ENCODE data around the gene MED16.
"Not testable (repeated sequence)": the region's sequence is repeated elsewhere in the genome, so short reads cannot be mapped to it uniquely, and the experiment has no call there.

MED16 gene

DNA sequence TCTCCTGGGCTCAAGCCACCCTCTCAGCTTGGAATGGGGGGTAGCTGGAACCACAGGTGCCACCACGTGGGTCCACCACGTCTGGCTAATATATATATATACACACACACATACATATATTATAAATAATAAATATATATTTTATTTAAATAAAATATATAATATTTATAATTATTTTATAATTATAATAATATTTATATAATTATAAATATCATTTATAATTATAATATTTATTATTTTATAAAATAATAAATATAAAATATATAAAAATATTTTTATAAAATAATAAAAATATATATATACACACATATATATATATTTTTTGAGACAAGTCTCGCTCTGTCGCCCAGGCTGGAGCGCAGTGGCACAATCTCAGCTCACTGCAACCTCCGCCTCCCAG is 38.4 kb downstream of the MED16 start:
- DNase-seq (ENCODE audit: low spot score), result no peak

DNA sequence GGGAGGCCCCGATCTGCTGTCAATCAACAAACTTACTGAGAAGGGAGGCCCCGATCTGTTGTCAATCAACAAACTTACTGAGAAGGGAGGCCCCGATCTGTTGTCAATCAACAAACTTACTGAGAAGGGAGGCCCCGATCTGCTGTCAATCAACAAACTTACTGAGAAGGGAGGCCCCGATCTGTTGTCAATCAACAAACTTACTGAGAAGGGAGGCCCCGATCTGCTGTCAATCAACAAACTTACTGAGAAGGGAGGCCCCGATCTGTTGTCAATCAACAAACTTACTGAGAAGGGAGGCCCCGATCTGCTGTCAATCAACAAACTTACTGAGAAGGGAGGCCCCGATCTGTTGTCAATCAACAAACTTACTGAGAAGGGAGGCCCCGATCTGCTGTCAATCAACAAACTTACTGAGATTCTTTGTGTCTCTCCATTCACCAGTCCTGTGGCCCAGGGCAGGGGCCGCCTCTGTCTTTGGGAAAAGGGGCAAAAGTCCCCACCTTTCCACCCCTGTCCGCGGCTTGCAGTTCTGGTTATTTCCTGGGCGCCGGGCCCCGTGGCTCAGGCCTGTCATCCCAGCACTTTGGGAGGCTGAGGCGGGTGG is 39.3 kb downstream of the MED16 start:
- not testable (repeated sequence) for DNase-seq (ENCODE audit: low spot score)

- no peak for DNase-seq (ENCODE audit: low spot score)
Observed at GRCh38 chr19:853014-853585, 39.9 kb downstream of the MED16 start.

GRCh38 chr19:852136-853013 is 40.6 kb downstream of the MED16 start, which contains the start of gene ELANE:
ELANE (plus strand) TSS chr19:852303; CDS start chr19:852329, 26 bp downstream.
- DNase-seq (ENCODE audit: low spot score), result no peak

GRCh38 chr19:850979-851335 is 42.0 kb downstream of the MED16 start:
- DNase-seq (ENCODE audit: low spot score), result no peak

DNA sequence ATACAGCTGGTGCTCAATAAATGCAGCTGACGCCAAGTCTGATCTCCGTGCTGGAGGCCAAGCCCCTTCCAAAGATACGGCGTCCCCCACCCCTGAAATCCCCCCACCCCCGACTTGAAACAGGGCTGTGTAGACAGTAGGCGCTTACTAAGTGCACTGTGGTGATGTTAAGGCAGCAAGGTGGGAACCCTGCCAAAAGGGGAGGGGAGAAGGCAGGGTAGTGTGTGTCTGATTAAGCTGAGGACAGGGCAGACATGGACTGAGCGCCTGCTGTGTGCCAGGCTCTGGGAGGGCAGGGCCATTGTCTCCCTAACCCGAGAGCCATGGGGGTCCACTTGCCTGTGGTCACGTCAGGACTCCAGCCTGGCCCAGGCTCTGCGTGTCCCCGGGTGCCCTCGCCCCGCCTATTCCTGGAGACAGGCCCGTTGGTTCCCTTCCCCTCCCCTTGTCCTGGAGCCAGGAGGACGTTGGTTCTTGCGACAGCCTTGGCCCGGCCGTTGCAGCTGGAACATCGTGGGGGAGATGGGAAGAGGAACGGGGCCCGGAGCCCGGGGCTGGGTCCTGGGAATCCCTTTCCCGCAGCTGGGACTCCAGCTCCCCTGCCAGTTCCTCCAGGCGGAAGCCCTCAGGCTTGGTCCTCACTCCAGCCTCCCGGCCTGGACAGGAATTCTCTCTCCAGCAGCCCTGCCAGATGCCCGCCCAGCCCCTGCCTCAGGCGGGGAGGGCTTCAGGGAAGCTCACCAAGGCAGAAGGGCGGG is 42.6 kb downstream of the MED16 start:
- no peak for DNase-seq (ENCODE audit: low spot score)

DNA sequence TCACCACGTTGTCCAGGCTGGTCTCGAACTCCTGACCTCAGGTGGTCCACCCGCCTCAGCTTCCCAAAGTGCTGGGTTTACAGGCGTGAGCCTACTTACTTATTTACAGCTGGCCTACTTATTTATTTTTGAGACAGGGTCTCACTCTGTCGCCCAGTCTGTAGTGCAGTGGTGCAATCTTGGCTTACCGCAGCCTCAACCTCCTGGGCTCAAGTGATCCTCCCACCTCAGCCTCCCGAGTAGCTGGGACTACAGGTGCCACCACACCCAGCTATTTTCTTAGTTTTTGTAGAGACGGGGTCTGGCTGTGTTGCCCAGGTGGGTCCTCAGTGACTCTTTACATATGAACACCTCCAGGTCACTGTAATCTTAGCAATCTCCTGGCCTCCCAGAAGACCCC is 43.8 kb downstream of the MED16 start:
- DNase-seq (ENCODE audit: low spot score), result not testable (repeated sequence)

DNA sequence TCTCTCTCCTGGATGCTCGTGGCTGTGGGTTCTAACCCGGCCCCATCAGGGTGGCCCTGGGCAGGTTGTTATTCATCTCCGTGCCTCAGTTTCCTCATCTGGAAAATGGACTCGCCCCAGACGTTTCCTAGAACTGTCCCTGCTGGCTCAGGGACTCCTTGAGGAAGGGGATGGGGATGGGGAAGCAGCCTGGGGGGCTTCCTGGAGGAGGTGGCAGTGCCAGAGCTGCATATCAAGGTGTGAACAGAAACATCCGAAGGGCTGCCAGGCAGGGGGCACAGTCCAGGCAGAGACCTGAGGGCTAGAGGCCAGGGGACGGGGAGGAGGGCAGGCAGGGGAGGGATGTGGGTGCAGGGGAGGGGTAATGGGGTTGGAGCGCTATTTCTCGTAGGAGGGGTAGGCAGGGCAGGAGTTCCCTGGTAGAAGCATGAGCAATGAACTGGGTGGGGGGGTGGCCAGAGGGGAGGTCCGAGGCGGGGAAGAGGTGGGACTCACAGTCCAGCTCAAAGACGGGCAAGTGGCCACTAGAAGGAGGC is 44.5 kb downstream of the MED16 start:
- no peak for DNase-seq (ENCODE audit: low spot score)

DNA sequence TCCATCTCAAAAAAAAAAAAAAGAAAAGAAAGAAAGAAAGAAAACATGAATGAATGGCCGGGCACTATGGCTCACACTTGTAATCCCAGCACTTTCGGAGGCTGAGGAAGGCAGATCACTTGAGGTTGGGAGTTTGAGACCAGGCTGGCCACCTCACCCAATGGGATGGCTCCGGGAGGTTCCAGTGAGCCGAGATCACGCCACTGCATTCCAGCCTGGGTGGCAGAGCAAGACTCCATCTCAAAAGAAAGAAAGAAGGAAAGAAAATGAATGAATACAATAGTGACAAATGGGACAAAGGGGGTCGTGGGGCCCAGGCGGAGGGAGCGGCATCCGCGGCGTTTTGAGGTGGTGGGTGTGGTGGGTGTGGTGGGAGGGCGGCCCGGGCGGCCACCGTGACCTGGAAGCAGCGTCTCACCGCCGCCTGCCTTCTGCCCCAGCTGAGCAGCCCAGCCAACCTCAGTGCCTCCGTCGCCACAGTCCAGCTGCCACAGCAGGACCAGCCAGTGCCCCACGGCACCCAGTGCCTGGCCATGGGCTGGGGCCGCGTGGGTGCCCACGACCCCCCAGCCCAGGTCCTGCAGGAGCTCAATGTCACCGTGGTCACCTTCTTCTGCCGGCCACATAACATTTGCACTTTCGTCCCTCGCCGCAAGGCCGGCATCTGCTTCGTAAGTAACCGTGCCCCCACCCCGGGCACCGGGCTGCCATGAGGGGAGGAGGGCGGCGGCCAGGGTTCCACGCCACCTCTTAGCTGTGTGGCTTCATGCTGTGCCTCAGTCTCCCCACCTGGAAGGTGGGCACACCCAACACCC is 47.1 kb downstream of the MED16 start:
- no peak for DNase-seq (ENCODE audit: low spot score)

GRCh38 chr19:844546-844971 is 48.4 kb downstream of the MED16 start:
- no peak for DNase-seq (ENCODE audit: low spot score)

DNA sequence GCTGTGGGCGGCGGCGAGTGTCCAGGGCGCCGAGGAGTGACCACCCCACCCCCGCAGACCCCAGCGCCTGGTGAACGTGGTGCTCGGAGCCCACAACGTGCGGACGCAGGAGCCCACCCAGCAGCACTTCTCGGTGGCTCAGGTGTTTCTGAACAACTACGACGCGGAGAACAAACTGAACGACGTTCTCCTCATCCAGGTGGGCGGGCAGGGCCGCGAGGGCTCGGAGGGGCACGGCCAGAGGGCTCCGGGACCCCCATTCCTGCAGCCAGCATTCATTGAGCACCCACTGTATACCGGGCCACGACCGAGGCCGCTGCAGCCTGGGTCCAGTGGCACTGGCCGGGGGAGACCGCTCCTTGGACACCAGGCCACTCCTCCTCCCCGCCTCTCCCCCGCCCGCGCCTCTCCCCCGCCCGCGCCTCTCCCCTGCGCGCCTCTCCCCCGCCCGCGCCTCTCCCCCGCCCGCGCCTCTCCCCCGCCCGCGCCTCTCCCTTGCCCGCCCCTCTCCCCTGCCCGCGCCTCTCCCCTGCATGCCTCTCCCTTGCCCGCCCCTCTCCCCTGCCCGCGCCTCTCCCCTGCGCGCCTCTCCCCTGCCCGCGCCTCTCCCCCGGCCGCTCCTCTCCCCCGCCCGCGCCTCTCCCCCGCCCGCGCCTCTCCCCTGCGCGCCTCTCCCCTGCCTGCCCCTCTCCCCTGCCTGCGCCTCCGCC is 49.0 kb downstream of the MED16 start:
- DNase-seq (ENCODE audit: low spot score), result no peak

GRCh38 chr19:843180-843835 is 49.7 kb downstream of the MED16 start:
- no peak for DNase-seq (ENCODE audit: low spot score)

DNA sequence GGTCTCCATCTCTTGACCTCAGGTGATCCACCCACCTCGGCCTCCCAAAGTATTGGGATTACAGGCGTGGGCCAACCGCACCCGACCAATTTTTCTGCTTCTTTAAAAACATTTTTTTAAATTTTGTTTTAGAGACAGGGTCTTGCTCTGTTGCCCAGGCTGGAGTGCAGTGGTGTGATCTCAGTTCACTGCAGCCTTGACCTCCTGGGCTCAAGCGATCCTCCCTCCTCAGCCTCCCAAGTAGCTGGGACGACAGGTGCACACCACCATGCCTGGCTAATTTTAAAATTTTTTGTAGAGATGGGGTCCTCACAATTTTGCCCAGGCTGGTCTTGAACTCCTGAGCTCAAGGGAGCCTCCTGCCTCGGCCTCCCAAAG is 50.2 kb downstream of the MED16 start:
- not testable (repeated sequence) for DNase-seq (ENCODE audit: low spot score)

GRCh38 chr19:840519-841206 is 52.3 kb downstream of the MED16 start, which contains the start of gene PRTN3:
PRTN3 (plus strand) TSS chr19:840999; CDS start chr19:841009, 10 bp downstream.
- DNase-seq (ENCODE audit: low spot score), result no peak

- DNase-seq (ENCODE audit: low spot score), result no peak
Observed at GRCh38 chr19:835210-835810, 57.7 kb downstream of the MED16 start.

DNA sequence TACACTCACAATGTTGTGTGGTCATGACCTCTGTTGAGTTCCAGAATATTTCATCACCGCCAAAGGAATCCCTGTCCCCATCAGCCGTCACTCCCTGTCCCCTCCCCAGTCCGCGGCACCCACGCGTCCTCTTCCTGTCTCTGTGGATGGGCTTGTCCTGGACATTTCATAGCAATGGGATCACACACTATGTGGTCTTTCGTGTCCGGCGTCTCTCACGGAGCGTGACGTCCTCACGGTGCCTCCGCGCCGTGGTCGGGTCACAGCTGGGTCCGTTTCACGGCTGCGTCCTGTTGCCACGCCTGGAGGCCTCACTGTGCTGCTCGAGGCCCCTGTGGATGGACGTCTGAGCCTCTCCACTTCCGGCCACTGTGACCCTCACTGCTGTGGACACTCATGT is 58.8 kb downstream of the MED16 start:
- DNase-seq (ENCODE audit: low spot score), result no peak

DNA sequence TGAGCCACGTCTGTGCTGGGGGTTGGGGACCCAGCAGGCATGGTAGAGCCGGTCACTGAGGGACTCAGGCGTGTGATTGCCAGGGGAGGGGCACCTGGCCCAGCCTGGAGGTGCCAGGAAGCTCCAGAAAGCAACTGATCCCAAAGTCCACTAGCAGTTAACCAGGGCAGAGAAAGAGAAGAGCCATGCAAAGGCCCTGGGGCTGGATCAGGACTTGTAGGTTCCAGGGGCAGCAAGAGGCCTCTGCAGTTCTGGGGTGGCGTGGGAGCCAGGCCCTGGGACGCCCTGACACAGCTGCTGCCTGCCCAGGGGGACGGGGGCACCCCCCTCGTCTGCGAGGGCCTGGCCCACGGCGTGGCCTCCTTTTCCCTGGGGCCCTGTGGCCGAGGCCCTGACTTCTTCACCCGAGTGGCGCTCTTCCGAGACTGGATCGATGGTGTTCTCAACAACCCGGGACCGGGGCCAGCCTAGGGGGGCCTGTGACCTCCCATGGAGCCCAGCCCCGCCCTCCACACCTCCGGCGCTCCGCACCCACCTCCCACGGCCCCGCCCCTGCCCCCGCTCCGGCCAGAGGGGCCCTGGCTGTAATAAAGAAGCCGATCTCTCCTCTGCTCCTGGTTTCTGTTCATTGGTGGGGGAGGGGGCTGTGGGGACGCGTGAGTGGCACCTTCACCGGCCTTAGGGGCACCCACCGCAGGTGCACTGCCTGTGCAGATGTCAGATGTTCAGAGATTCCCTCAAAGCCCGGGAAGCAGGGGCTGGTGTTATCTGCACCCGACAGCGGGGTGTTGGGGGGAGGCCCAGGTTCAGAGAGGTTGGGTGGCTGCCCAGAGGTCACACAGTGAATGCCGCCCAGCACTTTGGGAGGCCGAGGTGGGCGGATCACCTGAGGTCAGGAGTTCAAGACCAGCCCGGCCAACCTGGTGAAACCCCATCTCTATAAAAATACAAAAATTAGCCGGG is 61.3 kb downstream of the MED16 start:
- DNase-seq (ENCODE audit: low spot score), result no peak

Data from germinal center (tissue), 1 donor.